NCI-H2107 (cell line): ENCODE measurements around the gene TES.
"Not testable (repeated sequence)": the region's sequence is repeated elsewhere in the genome, so short reads cannot be mapped to it uniquely, and the experiment has no call there.

ENCODE experiments used
- DNase-seq: peaks from one replicate; lab custom pipeline; 2025; lab: John Stamatoyannopoulos, UW

Gene TES

GRCh38 chr7:116210345-116211005, at the start of gene TES:
Gene TES (plus strand): TSS chr7:116210539. CDS start chr7:116210708, 169 bp downstream.
- DNase-seq: peak; percentile 70

- no peak for DNase-seq
Measured at GRCh38 chr7:116161728-116162127, 48.6 kb upstream of the TES start.

- no peak for DNase-seq
Measured at GRCh38 chr7:116162254-116162653, 48.1 kb upstream of the TES start.

GRCh38 chr7:116162992-116163391, 47.3 kb upstream of the TES start:
- no peak for DNase-seq

GRCh38 chr7:116164552-116165306, 45.6 kb upstream of the TES start:
- no peak for DNase-seq

GRCh38 chr7:116165717-116166116, 44.6 kb upstream of the TES start:
- no peak for DNase-seq

GRCh38 chr7:116166156-116166555, 44.2 kb upstream of the TES start:
- DNase-seq: no peak

GRCh38 chr7:116167177-116167576, 43.2 kb upstream of the TES start:
- DNase-seq: no peak

GRCh38 chr7:116169060-116169459, 41.3 kb upstream of the TES start:
- no peak for DNase-seq

GRCh38 chr7:116170180-116170579, 40.2 kb upstream of the TES start:
- DNase-seq: no peak

GRCh38 chr7:116171094-116171493, 39.2 kb upstream of the TES start:
- no peak for DNase-seq

GRCh38 chr7:116172353-116172752, 38.0 kb upstream of the TES start:
- DNase-seq: no peak

- DNase-seq: peak; percentile 36
Measured at GRCh38 chr7:116173051-116174028, 37.0 kb upstream of the TES start.

- not testable (repeated sequence) for DNase-seq
Measured at GRCh38 chr7:116175095-116175494, 35.2 kb upstream of the TES start.

GRCh38 chr7:116176226-116176625, 34.1 kb upstream of the TES start:
- DNase-seq: no peak

GRCh38 chr7:116177009-116177408, 33.3 kb upstream of the TES start:
- DNase-seq: no peak

- DNase-seq: no peak
Measured at GRCh38 chr7:116180302-116180701, 30.0 kb upstream of the TES start.

GRCh38 chr7:116182023-116182422, 28.3 kb upstream of the TES start:
- no peak for DNase-seq

GRCh38 chr7:116185450-116185849, 24.9 kb upstream of the TES start:
- no peak for DNase-seq

GRCh38 chr7:116185956-116186355, 24.4 kb upstream of the TES start:
- no peak for DNase-seq

- no peak for DNase-seq
Measured at GRCh38 chr7:116187400-116187799, 22.9 kb upstream of the TES start.

GRCh38 chr7:116193329-116194087, 16.8 kb upstream of the TES start:
- DNase-seq: no peak
